ENCODE measurements around the gene ABCB4.

Gene ABCB4

GRCh38 chr7:87416682-87417587 lies 58.5 kb downstream of the ABCB4 start:
- DNase-seq: peak; percentile 65

- peak; percentile 8 for DNase-seq
Observed at GRCh38 chr7:87414794-87415188, 60.7 kb downstream of the ABCB4 start.

GRCh38 chr7:87413951-87414793 lies 61.3 kb downstream of the ABCB4 start:
- DNase-seq: peak; percentile 53

GRCh38 chr7:87413029-87413428 lies 62.5 kb downstream of the ABCB4 start:
- DNase-seq: no peak

- DNase-seq: no peak
Observed at GRCh38 chr7:87411186-87411585, 64.3 kb downstream of the ABCB4 start.

- DNase-seq: no peak
Observed at GRCh38 chr7:87404674-87405073, 70.8 kb downstream of the ABCB4 start.

GRCh38 chr7:87398446-87398845 lies 77.0 kb downstream of the ABCB4 start:
- peak; percentile 84 for DNase-seq

- DNase-seq: no peak
Observed at GRCh38 chr7:87395442-87396020, 79.9 kb downstream of the ABCB4 start.

- DNase-seq: no peak
Observed at GRCh38 chr7:87391020-87391701, 84.3 kb downstream of the ABCB4 start.

- no peak for DNase-seq
Observed at GRCh38 chr7:87380905-87381304, 94.6 kb downstream of the ABCB4 start.

GRCh38 chr7:87375662-87376435 lies 99.6 kb downstream of the ABCB4 start:
- no peak for DNase-seq

- peak; percentile 38 for DNase-seq
Observed at GRCh38 chr7:87370660-87371180, 104.8 kb downstream of the ABCB4 start.

- DNase-seq: no peak
Observed at GRCh38 chr7:87369216-87369615, 106.3 kb downstream of the ABCB4 start.

- DNase-seq: no peak
Observed at GRCh38 chr7:87364246-87364645, 111.2 kb downstream of the ABCB4 start.

- DNase-seq: no peak
Observed at GRCh38 chr7:87363342-87363741, 112.1 kb downstream of the ABCB4 start.

- no peak for DNase-seq
Observed at GRCh38 chr7:87361320-87361719, 114.2 kb downstream of the ABCB4 start.

GRCh38 chr7:87359366-87359765 lies 116.1 kb downstream of the ABCB4 start:
- peak; percentile 40 for DNase-seq

GRCh38 chr7:87356448-87356847 lies 119.0 kb downstream of the ABCB4 start:
- DNase-seq: no peak

- DNase-seq: peak; percentile 15
Observed at GRCh38 chr7:87354749-87355148, 120.7 kb downstream of the ABCB4 start.

All from HCEC 1CT (cell line).